ENCODE data around the gene ZNF844. TPM values are rescaled to one million over a fixed set of nuclear protein-coding genes. Genes with fewer than 3 reads are reported as not detected.

ZNF844 gene
- total and polyA plus RNA-seq, 2 of the 8 experiments (the other 6 are each of a cell fraction or from before 2014, with no cell fraction given), result 3.1 to 9.8 TPM

DNA sequence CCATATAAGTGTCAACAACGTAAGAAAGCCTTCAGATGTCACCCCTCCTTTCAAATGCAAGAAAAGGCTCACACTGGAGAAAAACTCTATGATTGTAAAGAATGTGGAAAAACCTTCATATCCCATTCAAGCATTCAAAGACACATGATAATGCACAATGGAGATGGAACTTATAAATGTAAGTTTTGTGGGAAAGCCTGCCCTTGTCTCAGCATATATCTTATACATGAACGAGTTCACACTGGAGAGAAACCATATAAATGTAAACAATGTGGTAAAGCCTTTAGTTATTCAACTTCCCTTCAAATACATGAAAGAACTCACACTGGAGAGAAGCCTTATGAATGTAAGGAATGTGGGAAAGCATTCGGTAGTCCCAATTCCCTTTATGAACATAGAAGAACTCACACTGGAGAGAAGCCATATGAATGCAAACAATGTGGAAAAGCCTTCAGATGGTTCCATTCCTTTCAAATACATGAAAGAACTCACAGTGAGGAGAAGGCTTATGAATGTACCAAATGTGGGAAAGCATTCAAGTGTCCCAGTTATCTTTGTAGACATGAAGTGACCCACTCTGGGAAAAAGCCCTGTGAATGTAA, 11.1 kb downstream of the ZNF844 start:
- H3K9me3 ChIP-seq (ENCODE audit: insufficient read depth in 2 of 2, low read depth in 1 of 2, low read length in 1 of 2), result peaks cover 68 to 83% of the 10 kb centered on the region in 2 experiments
- DNase-seq (ENCODE audit: low read depth in 1 of 2, low spot score in 2 of 2), result no peak
- H3K56ac ChIP-seq (replicated peaks; ENCODE audit: insufficient read length, low read depth, low read length), result no peak overlapping the region
- H4K20me1 ChIP-seq (replicated peaks in 1 of 2; ENCODE audit: control insufficient read depth in 1 of 2, insufficient read depth in 2 of 2, low read length in 2 of 2), result no peaks in the 10 kb centered on the region
- TF ChIP-seq, protein P1, sequence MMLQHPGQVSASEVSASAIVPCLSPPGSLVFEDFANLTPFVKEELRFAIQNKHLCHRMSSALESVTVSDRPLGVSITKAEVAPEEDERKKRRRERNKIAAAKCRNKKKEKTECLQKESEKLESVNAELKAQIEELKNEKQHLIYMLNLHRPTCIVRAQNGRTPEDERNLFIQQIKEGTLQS (IDR thresholded peaks at IDR 0.05; ENCODE audit: insufficient read depth, low read depth, low read length), result no peak
- TF ChIP-seq CREB1 (IDR thresholded peaks at IDR 0.05), result no peak
- H3K23ac ChIP-seq (ENCODE audit: insufficient read length), result no peak overlapping the region
- H3K4me1 ChIP-seq (replicated peaks in 1 of 4; ENCODE audit: control insufficient read depth in 3 of 4, insufficient read depth in 4 of 4, low read length in 3 of 4), result no peaks in the 10 kb centered on the region
- peaks cover 16 to 74% (median 51%) of the 10 kb centered on the region in 4 experiments for H3K36me3 ChIP-seq (ENCODE audit: control insufficient read depth in 2 of 4, insufficient read depth in 4 of 4, low read length in 3 of 4)
- no peak for FAIRE-seq
- H2BK20ac ChIP-seq (ENCODE audit: low read length), result no peak overlapping the region
- H4K8ac ChIP-seq (ENCODE audit: extremely low read depth, insufficient read depth, low read length), result no peak overlapping the region
- H3K14ac ChIP-seq (ENCODE audit: insufficient read length), result no peak overlapping the region
- no peaks in the 10 kb centered on the region for H3K27me3 ChIP-seq (replicated peaks in 1 of 4; ENCODE audit: control insufficient read depth in 3 of 4, extremely low read depth in 1 of 4, insufficient read depth in 3 of 4, low read length in 3 of 4)
- no peaks in the 10 kb centered on the region for H3K23me2 ChIP-seq (ENCODE audit: low read depth, low read length)
- no peak overlapping the region for H4K91ac ChIP-seq (replicated peaks; ENCODE audit: insufficient read length, low read length)
- no peaks in the 10 kb centered on the region for H3K79me2 ChIP-seq (ENCODE audit: control insufficient read depth in 1 of 2, insufficient read depth in 2 of 2, low read length in 2 of 2)
- ChIA-PET CTCF (ENCODE audit: partially characterized antibody) (no interaction called here), POLR2A (ENCODE audit: partially characterized antibody) (interaction anchor here (1.9 kb wide), 1 partner anchor 11 kb away, joined by 4 read pairs; the partner anchor contains the start of gene ZNF844)
- H2BK120ac ChIP-seq (replicated peaks; ENCODE audit: low read depth, low read length), result no peak overlapping the region
- H3K79me1 ChIP-seq (ENCODE audit: low read depth, low read length), result no peaks in the 10 kb centered on the region
- no peak overlapping the region for H4K5ac ChIP-seq (ENCODE audit: insufficient read length, low read depth, low read length)
- H2BK5ac ChIP-seq (ENCODE audit: low read depth, low read length), result no peak overlapping the region
- no peak overlapping the region for H3K18ac ChIP-seq (ENCODE audit: extremely low read depth, low read length)
- no peak overlapping the region for H2AFZ ChIP-seq (ENCODE audit: low read length)
- 0 out of 8 replicates have a peak overlapping the region, but pooled peaks of 1 of the 4 experiments have one; percentile 13 for H3K4me3 ChIP-seq (ENCODE audit: extremely low read depth in 1 of 4, insufficient read depth in 2 of 4, low read depth in 3 of 4, low read length in 4 of 4)
- no peak overlapping the region for H3K4ac ChIP-seq (replicated peaks; ENCODE audit: insufficient read length, low read depth, low read length)
- H3K4me2 ChIP-seq (ENCODE audit: insufficient read depth in 1 of 2, low read depth in 2 of 2, low read length in 2 of 2), result no peak overlapping the region
- no peak overlapping the region for H3K27ac ChIP-seq (ENCODE audit: low read depth, low read length)
- H2BK12ac ChIP-seq (ENCODE audit: low read depth, low read length), result no peak overlapping the region
- no peak overlapping the region for H2BK15ac ChIP-seq (ENCODE audit: low read length)
- no peak overlapping the region for H3K9ac ChIP-seq (replicated peaks in 1 of 4; ENCODE audit: extremely low read depth in 1 of 4, low read depth in 3 of 4, low read length in 3 of 4)
- 90% methylated on average over 3 of the region's 3 CpGs; no CpG with 5 or more reads in 1 of the 2 experiments for WGBS, 2 experiments (ENCODE audit: extremely low coverage in 1 of 2, insufficient coverage in 1 of 2, insufficient read length in 1 of 2, insufficient replicate concordance in 2 of 2, low coverage in 1 of 2, low lambda C conversion rate in 2 of 2, missing lambda C conversion rate in 1 of 2)
- no peak overlapping the region for H2AK5ac ChIP-seq (ENCODE audit: low read depth, low read length)

Data from H1 (cell line).